GM19238 (cell line): ENCODE measurements around the gene CCR9.

Source experiments
- DNase-seq: peaks from one replicate; pipeline ENCODE4 v3.0.0; 2011; ENCODE audit warnings: low spot score; ENCODE audit not compliant: insufficient read length

Gene CCR9

DNA sequence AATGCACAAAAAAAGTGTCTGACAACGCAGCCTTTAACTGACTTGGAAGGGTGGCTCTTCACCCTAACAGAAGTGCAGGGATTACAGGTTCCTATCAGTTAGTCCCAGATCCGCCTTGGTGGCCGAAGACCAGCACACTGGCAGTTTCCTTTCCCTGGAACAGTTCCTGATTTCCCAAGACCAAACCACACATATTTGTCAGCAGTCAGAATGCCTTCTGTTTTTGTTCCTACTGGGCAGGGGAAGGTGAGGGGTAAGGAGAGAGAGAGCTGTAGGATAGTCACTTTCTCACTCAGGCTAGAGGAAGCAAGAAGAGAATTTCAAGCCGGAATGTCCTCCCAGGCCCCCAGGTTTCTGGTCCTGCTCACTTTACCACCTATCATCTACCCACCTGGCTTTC, 66.1 kb downstream of the CCR9 start:
- DNase-seq, result no peak
